Gastrocnemius medialis (tissue), 4 donors: ENCODE results near the gene ZFHX3.

ENCODE experiments used
- CTCF ChIP-seq, 5 experiments: fragments of 450-650 bp in 3 of 5; fragments of 200-600 bp in 2 of 5; sonication (generic) in 2 of 5; IDR thresholded peaks in 4 of 5; conservative IDR thresholded peaks in 1 of 5; 1 replicate in 4 of 5; 2 replicates in 1 of 5; pipeline ENCODE4 v1.5.1; 2016 to 2019; ENCODE audit warnings: antibody characterized with exemption in 5 of 5, mild to moderate bottlenecking in 3 of 5, moderate library complexity in 3 of 5
- POLR2A ChIP-seq, 2 donors: fragments of 450-650 bp; IDR thresholded peaks; one replicate each; pipeline ENCODE4 v1.6.1; 2017; ENCODE audit warnings: antibody characterized with exemption in 2 of 2, mild to moderate bottlenecking in 2 of 2, moderate library complexity in 2 of 2

GRCh38 chr16:72788269-72788809 lies 259.6 kb downstream of the ZFHX3 start:
- no peak for TF ChIP-seq CTCF (IDR thresholded peaks at IDR 0.05 in 4 of 5, conservative IDR thresholded peaks at IDR 0.05 in 1 of 5)
- no peak for TF ChIP-seq POLR2A (IDR thresholded peaks at IDR 0.05)
